CD4-positive, alpha-beta T cell treated with Interferon gamma for 1 hour (primary cell): Measurements from ENCODE around the gene IDH2.
"Not testable (repeated sequence)": the region's sequence is repeated elsewhere in the genome, so short reads cannot be mapped to it uniquely, and the experiment has no call there.

Experiments used
- DNase-seq: peaks from one replicate; pipeline ENCODE4 v3.0.0-alpha.2; 2020

Gene IDH2

DNA sequence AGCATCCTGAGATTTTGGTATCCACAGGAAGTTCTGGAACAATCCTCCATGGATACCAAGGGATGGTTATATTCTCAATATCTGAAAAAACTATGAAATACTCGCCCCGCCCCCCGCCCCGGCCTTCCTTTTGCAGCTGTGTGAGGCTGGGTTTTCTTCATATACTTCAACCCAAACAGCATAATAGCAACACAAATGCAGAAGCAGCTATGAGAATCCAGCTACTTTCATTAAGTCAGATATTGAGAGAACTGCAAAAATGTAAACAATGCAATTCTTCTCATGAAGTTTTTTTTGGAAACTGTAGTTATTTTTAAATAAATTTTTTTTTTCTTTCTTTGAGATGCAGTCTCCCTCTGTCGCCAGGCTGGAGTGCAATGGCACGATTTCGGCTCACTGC lies 10.9 kb upstream of the IDH2 start:
- no peak for DNase-seq

- not testable (repeated sequence) for DNase-seq
Measured at GRCh38 chr15:90109163-90109751, 7.0 kb upstream of the IDH2 start.

DNA sequence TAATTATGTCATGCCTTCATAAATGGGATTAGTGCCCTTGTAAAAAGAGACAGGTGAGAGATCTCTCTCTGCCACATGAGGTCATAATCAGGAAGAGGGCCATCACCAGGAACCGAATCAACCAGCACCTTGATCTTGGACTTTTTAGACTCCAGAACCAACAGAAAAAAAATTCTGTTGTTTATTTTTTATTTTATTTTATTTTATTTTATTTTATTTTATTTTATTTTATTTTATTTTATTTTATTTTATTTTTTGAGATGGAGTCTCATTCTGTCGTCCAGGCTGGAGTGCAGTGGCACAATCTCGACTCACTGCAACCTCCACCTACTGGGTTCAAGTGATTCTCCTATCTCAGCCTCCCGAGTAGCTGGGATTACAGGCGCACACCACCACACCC lies 5.8 kb upstream of the IDH2 start:
- not testable (repeated sequence) for DNase-seq

DNA sequence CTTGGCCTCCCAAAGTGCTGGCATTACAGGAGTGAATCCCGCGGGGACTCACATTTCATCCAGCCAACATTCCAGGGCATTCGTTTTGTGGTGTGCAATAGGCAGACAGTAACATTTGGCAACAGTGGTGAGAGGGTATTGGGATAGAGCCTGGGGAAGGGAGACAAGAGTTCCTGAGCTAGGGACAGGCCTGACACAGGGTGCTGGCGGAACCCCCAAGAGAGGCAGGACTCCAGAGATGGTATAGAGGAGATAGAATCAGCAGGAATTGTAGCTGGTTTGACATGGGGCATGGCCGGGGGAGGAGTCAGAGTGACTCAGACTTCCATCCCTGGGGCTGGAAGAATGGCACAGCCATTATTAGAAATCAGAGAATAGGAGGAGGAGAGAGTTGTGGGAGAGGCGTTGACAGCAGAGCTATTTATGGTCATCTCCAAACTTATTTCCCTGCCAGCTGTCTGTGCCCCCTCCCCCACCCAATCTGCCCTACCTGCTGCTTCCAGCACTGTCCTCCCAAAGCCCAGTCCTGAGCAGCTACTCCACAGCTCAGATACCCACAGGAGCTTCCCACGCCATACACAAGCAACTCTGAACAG lies 4.4 kb upstream of the IDH2 start:
- no peak for DNase-seq

- DNase-seq, result no peak
Measured at GRCh38 chr15:90105521-90105920, 3.3 kb upstream of the IDH2 start.

DNA sequence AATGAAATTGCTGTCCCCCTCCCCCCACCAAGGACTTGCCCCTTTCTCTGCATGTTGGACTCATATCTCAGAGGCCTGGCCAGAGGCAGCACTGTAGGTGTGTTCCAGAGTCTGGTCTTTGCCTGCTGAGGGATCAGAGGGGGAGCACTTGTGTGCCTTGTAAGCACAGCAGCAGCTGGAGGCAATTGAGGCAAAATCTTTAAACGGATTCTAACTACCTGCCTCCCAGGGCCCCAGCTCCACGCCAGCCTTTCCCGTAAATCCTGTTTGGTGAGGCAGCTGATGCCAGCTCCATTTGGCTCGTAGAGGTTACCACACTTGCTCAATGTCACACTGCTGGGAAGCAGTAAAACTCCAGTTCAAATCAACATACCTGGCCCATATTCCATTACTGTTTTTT lies 2.3 kb upstream of the IDH2 start:
- DNase-seq, result no peak

DNA sequence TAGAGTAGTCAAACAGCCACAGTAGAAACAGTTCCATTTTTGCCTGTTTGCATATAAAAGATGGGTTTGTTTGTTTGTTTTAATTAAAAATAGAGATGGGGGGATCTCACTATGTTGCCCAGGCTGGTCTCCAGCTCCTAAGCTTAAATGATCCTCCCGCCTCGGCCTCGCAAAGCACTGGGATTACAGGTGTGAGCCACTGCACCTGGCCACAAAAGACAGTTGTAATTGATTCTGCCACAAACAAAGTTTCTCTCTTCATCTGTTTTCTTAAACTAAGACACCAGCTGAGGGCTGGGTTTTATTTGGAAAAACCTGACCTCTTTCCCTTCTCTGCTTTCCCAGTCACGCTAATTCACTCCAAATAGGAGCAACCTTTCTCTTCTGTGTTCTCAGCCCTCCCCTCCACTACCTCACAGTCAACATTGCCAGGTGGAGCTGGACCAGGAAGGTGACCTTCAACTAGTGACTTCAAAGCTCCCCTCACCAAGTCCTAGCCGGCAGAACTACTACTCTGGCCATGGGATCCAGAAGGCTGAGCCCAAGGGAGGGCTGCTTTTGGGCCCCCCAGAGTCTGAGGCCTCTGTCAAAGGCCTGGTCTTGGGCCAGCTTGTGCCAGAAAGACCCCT lies 1.5 kb upstream of the IDH2 start:
- DNase-seq, result no peak

- DNase-seq, result no peak
Measured at GRCh38 chr15:90101130-90101968, 919 bp downstream of the IDH2 start.

DNA sequence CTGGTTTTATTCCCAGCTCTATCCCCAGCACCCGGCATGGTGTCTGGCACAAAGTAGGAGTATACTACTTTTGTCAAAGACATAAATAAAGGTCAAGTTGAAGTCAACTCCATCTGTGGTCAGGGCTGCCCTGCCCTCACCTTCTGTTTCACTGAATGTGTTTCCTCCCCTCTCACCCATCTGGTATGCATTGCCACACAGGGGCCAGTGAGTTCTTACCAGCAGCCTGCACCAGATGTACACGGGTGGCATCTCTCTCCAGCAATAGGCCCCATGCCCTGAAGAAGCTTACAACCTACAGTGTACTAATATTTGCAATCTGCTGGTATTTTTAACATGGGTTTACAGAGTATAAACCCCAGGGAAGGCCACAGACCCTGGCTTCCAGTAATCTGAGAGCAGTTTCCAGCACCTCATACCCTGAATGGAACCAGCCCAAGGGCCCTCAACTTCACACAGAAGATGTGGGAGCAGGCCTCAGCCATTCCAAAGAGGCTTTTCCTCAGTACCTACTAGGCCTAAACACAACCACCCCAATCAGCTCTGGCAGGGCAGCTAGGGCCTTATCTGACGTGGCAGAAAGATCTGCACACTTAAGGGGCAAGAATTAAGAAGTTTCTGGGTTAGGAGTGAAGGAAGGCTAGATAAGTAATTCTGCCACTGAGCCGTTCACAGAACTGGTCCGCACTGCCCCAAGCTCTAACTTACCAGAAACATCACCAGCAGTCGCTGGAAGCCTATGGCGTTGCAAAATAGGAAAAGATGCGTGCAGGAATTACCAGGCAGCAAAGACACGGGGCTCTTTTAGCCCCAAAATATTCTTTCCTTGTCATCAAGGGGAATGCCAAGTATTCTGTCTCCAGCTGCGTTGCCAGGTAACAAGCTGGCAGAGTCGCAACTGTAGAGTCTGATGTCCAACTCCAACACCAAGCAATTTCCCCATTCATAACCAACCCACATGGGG lies 2.1 kb downstream of the IDH2 start:
- DNase-seq, result no peak

DNA sequence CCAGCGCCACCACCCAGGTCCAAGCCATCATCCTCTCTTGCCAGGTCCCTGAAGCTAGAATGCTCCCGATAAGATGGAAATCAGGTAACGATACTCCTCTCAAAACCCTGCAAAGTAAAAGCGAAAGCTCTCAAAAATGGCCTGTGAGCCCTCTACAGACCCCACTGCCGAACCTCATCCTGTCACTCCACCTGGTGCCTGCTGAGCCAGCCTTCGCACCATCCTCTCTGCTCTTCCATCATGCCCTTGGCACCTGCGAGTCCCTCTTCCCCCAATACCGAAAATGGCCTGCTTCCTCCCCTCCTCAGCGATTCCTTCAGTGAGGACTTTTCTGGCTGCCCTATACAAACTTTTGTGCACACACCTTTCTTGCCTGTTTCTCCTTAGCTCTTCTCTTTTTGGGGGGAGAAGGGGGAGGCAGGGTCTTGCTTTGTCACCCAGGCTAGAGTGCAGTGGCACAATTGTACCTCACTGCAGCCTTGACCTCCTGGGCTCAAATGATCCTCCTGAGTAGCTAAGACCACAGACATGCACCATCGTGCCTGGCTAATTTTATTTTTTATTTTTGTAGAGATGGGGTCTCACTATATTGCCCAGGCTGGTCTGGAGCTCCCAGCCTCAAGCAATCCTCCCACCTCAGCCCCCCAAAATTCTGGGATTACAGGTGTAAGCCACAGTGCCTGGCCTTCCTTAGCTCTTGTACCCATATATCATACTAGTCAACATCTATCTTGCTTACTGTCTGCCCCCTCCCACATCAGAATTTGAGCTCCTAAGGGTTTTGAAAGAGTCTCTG lies 3.0 kb downstream of the IDH2 start:
- DNase-seq, result peak; percentile 43

GRCh38 chr15:90097475-90097874 lies 4.8 kb downstream of the IDH2 start:
- peak; percentile 55 for DNase-seq

DNA sequence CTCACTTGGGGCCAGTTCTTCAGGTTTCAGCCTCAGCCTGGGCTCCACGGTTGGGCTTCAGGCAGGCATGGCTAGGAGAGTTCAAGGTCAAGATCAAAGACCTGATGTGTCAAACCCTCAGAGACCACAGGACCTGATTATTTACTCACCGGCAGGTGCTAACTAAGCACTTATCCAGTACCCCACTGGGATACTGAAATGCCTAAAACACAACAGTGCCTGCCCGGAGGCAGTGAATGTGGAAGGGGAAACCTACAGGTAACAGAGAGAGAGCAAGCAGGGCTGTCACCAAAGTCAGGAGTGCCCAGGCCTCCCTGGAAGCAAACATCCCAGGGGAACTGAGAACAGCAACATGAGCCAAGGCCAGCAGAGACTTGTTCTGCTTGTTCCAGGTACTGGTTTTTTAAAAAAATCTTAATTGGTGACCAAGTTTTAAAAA lies 6.7 kb downstream of the IDH2 start:
- no peak for DNase-seq

GRCh38 chr15:90091156-90091931 lies 10.9 kb downstream of the IDH2 start:
- no peak for DNase-seq

DNA sequence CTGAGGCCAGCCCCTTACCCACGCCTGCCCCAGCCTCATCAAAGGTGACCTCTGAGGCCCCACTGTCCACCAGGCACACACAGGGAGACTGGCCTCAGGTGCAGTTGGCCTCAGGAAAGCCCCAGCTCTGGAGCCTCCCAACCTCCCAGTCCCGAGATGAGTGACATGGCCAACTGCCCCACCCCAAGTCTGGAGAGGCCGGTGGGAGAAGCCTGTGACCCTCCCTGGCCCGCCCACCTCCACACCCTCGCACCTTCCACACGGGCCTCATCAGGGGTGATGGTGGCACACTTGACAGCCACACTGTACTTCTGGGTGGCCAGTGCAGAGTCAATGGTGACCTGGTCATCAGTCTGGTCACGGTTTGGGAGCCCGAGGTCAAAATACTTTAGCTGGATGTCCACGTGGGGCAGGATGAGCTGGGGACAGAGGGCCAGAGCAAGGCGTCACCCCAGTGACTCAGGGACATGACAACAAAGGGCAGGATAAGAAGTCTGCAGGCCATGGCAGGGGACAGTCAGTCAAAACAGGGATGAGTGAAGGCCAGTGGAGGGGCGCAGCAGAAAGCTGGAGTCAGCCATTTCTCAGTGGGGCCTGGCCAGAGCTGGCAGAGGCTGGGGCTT lies 11.9 kb downstream of the IDH2 start:
- DNase-seq, result no peak

- DNase-seq, result no peak
Measured at GRCh38 chr15:90087454-90088154, 14.7 kb downstream of the IDH2 start.

- DNase-seq, result peak; percentile 53
Measured at GRCh38 chr15:90086868-90087268, 15.4 kb downstream of the IDH2 start.

- DNase-seq, result no peak
Measured at GRCh38 chr15:90085565-90085964, 16.7 kb downstream of the IDH2 start.

GRCh38 chr15:90084876-90085423 lies 17.3 kb downstream of the IDH2 start:
- no peak for DNase-seq

GRCh38 chr15:90083954-90084607 lies 18.2 kb downstream of the IDH2 start:
- DNase-seq, result no peak
